LNCaP clone FGC (cell line): ENCODE data around the gene PLXNB3.

Experiments
- DNase-seq: peaks from one replicate; pipeline ENCODE4 v3.0.0-alpha.2; 2011; ENCODE audit warnings: low read depth
- H3K4me3 ChIP-seq: 2 replicates; pipeline ENCODE4 v1.5.1; 2011; ENCODE audit warnings: mild to moderate bottlenecking, low read depth, low read length, control low read depth
- TF ChIP-seq, protein P1 (sequence below): IDR thresholded peaks from 2 replicates; pipeline ENCODE4 v1.5.1; 2012; ENCODE audit warnings: mild to moderate bottlenecking; ENCODE audit not compliant: control insufficient read depth, insufficient read depth; ENCODE audit errors: extremely low read depth

Gene PLXNB3

DNA sequence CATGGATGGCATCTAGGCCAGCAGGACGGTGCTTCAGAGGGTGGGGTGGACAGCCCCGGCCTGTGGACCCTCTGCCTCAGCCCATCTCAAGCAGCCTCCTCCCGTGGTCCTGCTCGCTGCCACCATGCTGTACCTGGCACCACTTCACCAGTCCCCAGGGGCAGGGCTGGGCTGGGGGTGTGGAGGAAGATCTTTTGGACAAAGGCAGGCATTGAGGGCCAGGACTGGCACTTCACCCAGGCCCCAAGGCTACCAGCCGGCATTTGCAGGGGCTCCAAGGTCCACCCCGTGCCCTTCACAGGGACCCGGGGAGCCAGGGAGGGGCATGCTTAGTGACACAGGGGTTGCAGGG lies 713 bp downstream of the PLXNB3 start:
- H3K4me3 ChIP-seq, result peak overlapping the region; percentile 68
- TF ChIP-seq, protein P1, sequence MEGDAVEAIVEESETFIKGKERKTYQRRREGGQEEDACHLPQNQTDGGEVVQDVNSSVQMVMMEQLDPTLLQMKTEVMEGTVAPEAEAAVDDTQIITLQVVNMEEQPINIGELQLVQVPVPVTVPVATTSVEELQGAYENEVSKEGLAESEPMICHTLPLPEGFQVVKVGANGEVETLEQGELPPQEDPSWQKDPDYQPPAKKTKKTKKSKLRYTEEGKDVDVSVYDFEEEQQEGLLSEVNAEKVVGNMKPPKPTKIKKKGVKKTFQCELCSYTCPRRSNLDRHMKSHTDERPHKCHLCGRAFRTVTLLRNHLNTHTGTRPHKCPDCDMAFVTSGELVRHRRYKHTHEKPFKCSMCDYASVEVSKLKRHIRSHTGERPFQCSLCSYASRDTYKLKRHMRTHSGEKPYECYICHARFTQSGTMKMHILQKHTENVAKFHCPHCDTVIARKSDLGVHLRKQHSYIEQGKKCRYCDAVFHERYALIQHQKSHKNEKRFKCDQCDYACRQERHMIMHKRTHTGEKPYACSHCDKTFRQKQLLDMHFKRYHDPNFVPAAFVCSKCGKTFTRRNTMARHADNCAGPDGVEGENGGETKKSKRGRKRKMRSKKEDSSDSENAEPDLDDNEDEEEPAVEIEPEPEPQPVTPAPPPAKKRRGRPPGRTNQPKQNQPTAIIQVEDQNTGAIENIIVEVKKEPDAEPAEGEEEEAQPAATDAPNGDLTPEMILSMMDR, result no peak
- DNase-seq, result no peak

DNA sequence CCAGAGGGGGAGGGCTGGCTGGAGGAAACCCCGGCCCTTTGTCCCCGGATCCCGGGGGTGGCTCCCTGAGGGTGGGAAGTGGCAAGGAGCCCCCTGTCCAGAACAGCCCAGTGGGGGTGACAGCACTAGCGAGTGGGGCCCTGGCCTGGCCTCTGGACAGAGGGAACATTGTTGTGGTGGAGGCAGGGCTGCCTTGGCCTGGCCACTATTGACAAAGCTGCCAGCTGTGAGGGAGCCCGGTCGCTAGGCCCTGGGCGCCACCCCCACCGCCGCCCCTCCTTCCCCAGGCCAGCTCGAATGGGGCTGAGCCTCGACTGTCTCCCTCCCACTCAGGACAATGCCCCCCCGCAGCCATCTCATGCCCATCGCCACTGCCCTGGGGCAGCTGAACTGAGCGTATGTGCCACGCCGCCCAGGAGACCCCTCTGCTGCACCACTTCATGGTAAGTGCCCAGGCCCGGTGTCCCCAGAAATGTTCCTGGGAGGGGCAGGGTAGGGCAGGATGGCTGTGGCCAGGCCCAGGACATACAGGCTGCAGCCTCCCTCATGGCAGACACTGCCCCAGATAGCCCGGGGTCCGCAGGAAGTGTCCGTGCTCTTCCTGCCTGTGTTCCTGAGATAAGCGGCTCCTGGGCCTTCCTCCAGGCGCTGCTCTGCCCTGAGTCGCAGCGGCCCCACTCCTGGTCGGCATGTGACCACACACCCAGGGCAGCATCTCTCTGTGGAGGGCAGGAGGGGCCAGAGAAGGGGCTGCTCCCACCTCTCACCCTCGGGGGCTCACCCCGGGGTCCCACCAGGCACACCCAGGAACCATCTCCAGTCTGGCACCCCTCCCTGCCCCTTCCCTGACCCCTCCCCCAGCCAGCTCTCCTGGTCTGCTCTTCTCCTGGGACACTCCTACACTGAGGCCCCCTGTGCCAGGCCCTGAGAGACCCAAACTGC lies 1.4 kb downstream of the PLXNB3 start:
- TF ChIP-seq, protein P1, result no peak
- DNase-seq, result no peak
- H3K4me3 ChIP-seq, result peak overlapping the region; percentile 68

DNA sequence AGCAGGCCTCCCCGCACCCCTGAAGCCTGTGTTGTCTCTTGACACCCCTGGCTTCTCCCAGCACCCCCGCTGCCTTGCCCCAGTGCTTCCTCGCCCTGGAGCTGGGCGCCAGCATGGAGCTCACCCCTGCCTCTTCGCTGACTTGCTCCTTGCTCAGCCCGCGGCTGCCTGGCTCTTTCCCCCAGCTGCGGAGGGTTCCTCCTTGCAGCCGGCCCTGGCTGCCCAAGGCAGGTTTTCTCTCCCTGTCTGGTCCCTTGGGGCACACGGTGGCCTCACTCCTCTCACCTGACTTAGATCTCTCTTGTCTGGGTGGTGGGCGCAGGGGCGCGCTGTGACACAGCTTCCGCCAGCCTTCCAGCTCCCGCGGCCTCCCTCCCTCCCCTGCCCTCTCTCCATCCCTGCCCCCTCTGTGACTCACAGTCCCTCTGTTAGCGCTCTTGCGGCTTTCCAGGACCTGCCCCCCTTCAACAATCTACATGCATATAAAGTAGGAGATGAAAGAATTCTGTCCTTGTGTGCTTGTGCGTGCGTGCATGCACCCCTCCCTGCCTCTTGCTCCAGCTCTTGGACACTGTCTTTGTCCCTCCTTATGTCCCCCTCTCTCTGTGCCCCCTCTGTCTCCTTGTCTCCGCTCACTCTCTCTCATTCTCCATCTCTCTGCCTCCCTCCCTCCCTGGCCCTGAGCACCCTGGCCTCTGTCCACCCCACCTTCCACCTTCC lies 2.2 kb downstream of the PLXNB3 start:
- TF ChIP-seq, protein P1, result no peak
- no peak for DNase-seq
- no peak overlapping the region for H3K4me3 ChIP-seq

DNA sequence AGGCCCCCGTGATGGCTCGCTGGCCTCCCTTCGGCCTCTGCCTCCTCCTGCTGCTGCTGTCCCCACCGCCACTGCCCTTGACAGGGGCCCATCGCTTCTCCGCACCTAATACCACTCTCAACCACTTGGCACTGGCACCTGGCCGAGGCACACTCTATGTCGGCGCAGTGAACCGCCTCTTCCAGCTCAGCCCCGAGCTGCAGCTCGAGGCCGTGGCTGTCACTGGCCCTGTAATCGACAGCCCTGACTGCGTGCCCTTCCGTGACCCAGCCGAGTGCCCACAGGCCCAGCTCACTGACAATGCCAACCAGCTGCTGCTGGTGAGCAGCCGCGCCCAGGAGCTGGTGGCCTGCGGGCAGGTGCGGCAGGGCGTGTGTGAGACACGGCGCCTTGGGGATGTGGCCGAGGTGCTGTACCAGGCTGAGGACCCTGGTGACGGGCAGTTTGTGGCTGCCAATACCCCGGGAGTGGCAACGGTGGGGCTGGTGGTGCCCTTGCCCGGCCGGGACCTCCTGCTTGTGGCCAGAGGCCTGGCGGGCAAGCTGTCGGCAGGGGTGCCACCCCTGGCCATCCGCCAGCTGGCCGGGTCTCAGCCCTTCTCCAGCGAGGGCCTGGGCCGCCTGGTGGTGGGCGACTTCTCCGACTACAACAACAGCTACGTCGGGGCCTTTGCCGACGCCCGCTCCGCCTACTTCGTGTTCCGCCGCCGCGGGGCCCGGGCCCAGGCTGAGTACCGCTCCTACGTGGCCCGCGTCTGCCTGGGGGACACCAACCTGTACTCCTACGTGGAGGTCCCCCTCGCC lies 3.0 kb downstream of the PLXNB3 start:
- DNase-seq, result no peak
- TF ChIP-seq, protein P1, result no peak
- no peak overlapping the region for H3K4me3 ChIP-seq

DNA sequence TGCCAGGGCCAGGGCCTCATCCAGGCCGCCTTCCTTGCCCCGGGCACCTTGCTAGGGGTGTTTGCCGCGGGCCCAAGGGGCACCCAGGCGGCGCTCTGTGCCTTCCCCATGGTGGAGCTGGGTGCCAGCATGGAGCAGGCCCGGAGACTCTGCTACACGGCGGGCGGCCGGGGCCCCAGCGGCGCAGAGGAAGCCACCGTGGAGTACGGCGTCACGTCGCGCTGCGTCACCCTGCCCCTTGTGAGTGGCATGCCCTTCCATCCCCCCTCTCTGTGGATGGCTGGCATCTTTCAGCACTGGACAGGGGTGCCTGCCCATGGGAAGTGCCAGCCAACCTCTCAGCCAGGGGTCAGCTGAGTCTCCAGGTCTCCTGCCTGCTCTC lies 3.6 kb downstream of the PLXNB3 start:
- no peak overlapping the region for H3K4me3 ChIP-seq
- no peak for DNase-seq
- TF ChIP-seq, protein P1, result no peak

DNA sequence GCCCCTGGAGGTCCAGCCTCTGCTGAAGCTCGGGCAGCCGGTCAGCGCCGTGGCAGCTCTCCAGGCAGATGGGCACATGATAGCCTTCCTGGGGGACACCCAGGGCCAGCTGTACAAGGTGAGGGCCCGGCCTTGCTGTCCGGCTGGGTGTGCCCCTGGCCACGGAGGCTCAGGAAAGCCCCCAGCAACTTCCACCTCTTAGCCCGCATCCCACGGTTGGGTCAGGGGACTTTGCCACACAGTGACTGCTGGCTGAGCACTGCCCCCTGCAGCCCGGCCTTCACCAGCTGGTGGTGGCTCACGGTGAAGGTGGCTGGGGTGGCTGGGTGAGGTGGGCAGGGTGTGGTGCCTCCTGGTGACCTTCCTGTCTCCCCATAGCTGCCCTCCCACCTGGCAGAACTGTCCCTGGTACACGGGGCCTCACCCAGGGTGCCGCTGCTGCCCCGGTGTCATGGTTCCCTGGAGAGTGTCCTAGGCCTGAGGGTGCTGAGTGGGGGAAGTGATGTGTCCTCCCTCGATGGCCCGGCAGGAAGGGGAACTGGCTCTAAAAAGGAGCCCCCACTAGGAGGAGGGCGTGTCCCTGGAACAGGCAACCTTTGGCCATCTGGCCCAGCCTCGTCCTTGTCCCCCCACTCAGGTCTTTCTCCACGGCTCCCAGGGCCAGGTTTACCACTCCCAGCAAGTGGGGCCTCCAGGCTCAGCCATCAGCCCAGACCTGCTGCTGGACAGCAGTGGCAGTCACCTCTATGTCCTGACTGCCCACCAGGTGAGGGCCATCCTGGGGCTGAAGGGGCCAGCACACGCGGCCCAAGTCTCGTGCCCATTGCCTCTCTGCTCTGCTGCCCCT lies 4.5 kb downstream of the PLXNB3 start:
- TF ChIP-seq, protein P1, result no peak
- no peak for DNase-seq

More for the DNA sequence above, 4.5 kb downstream of the PLXNB3 start:
- H3K4me3 ChIP-seq, result no peak overlapping the region
